HEK293 (cell line): ENCODE results near the gene POMT2.

Source experiments
- CTCF ChIA-PET: fragments of 350-600 bp; formaldehyde crosslinking; extraction: SDS; loops from one replicate; lab custom pipeline; 2021; ENCODE audit warnings: antibody characterized with exemption; lab: Yijun Ruan, JAX
- POLR2A ChIA-PET: fragments of 300-600 bp; formaldehyde crosslinking; extraction: SDS; loops from one replicate; lab custom pipeline; 2020; ENCODE audit warnings: antibody characterized with exemption, inconsistent platforms; lab: Yijun Ruan, JAX
- H3K27ac ChIP-seq: fragments of 200-500 bp; sonication (Bioruptor generic); 2 replicates; pipeline ENCODE4 v1.5.1; 2014; ENCODE audit warnings: low read depth, low read length, control low read depth, inconsistent platforms; ENCODE audit errors: extremely low read depth
- H3K36me3 ChIP-seq, 2 experiments: fragments of 200-500 bp in 1 of 2; sonication (Bioruptor generic) in 1 of 2; 1 replicate in 1 of 2; 2 replicates in 1 of 2; pipeline ENCODE4 v1.5.1; 2014 to 2017; ENCODE audit warnings: inconsistent platforms in 2 of 2, low read length in 2 of 2; ENCODE audit not compliant: control insufficient read depth in 2 of 2, insufficient read depth in 1 of 2
- H3K4me1 ChIP-seq: fragments of 200-500 bp; sonication (Bioruptor generic); 2 replicates; pipeline ENCODE4 v1.5.1; 2014; ENCODE audit warnings: mild to moderate bottlenecking, low read length, inconsistent platforms; ENCODE audit not compliant: control insufficient read depth, insufficient read depth
- H3K4me3 ChIP-seq: 2 replicates; pipeline ENCODE4 v1.5.1; 2011; ENCODE audit warnings: low read depth, mild to moderate bottlenecking, control low read depth, low read length, moderate library complexity
- H3K9me3 ChIP-seq: fragments of 200-500 bp; sonication (Bioruptor generic); 2 replicates; pipeline ENCODE4 v1.5.1; 2014; ENCODE audit warnings: low read depth, low read length, inconsistent platforms; ENCODE audit not compliant: control insufficient read depth, insufficient read depth
- FEZF1 ChIP-seq: fragments of 450-650 bp; formaldehyde crosslinking; IDR thresholded peaks from 2 replicates; pipeline ENCODE4 v1.5.1; 2016; ENCODE audit warnings: missing biosample characterization, missing genetic modification characterization
- GFI1B ChIP-seq: fragments of 450-650 bp; formaldehyde crosslinking; IDR thresholded peaks from 2 replicates; pipeline ENCODE4 v1.5.1; 2016; ENCODE audit warnings: missing biosample characterization, missing genetic modification characterization
- HOXC10 ChIP-seq: sonication (generic); formaldehyde crosslinking; IDR thresholded peaks from 2 replicates; pipeline ENCODE4 v1.8.1; 2023; ENCODE audit warnings: mild to moderate bottlenecking, missing genetic modification reagents
- HOXD13 ChIP-seq: sonication (generic); formaldehyde crosslinking; IDR thresholded peaks from 2 replicates; pipeline ENCODE4 v1.8.0; 2022; ENCODE audit warnings: missing genetic modification reagents, borderline replicate concordance
- MYNN ChIP-seq: fragments of 450-650 bp; formaldehyde crosslinking; IDR thresholded peaks from 2 replicates; pipeline ENCODE4 v1.5.1; 2016; ENCODE audit warnings: missing biosample characterization, missing genetic modification characterization, borderline replicate concordance
- RBAK ChIP-seq: fragments of 450-650 bp; formaldehyde crosslinking; IDR thresholded peaks from 2 replicates; pipeline ENCODE4 v1.5.1; 2016; ENCODE audit warnings: missing biosample characterization, missing genetic modification characterization
- SCRT1 ChIP-seq: fragments of 450-650 bp; formaldehyde crosslinking; IDR thresholded peaks from 2 replicates; pipeline ENCODE4 v1.5.1; 2016; ENCODE audit warnings: missing biosample characterization, missing genetic modification characterization, borderline replicate concordance
- YY2 ChIP-seq: fragments of 450-650 bp; formaldehyde crosslinking; IDR thresholded peaks from 2 replicates; pipeline ENCODE4 v1.5.1; 2016; ENCODE audit warnings: missing biosample characterization, missing genetic modification characterization
- ZFP37 ChIP-seq: fragments of 450-650 bp; formaldehyde crosslinking; IDR thresholded peaks from 2 replicates; pipeline ENCODE4 v1.5.1; 2016; ENCODE audit warnings: missing biosample characterization, missing genetic modification characterization
- ZFP69B ChIP-seq: fragments of 450-650 bp; formaldehyde crosslinking; IDR thresholded peaks from 2 replicates; pipeline ENCODE4 v1.5.1; 2016; ENCODE audit warnings: missing biosample characterization, missing genetic modification characterization
- ZNF138 ChIP-seq: fragments of 450-650 bp; formaldehyde crosslinking; IDR thresholded peaks from 2 replicates; pipeline ENCODE4 v1.5.1; 2016; ENCODE audit warnings: missing biosample characterization, missing genetic modification characterization, borderline replicate concordance
- ZNF239 ChIP-seq: fragments of 450-650 bp; formaldehyde crosslinking; IDR thresholded peaks from 2 replicates; pipeline ENCODE4 v1.5.1; 2016; ENCODE audit warnings: missing biosample characterization, missing genetic modification characterization
- ZNF24 ChIP-seq: fragments of 450-650 bp; formaldehyde crosslinking; IDR thresholded peaks from 2 replicates; pipeline ENCODE4 v1.5.1; 2016; ENCODE audit warnings: missing biosample characterization, missing genetic modification characterization
- ZNF335 ChIP-seq: fragments of 450-650 bp; formaldehyde crosslinking; conservative IDR thresholded peaks from 2 replicates; pipeline ENCODE4 v1.5.1; 2016; ENCODE audit warnings: missing biosample characterization, missing genetic modification characterization
- ZNF350 ChIP-seq: fragments of 450-650 bp; formaldehyde crosslinking; IDR thresholded peaks from 2 replicates; pipeline ENCODE4 v1.5.0; 2017; ENCODE audit warnings: missing biosample characterization, mild to moderate bottlenecking, missing genetic modification characterization
- ZNF560 ChIP-seq: fragments of 450-650 bp; formaldehyde crosslinking; IDR thresholded peaks from 2 replicates; pipeline ENCODE4 v1.5.1; 2017; ENCODE audit warnings: missing biosample characterization, missing genetic modification characterization, borderline replicate concordance
- ZNF629 ChIP-seq: fragments of 450-650 bp; formaldehyde crosslinking; IDR thresholded peaks from 2 replicates; pipeline ENCODE4 v1.5.1; 2017; ENCODE audit warnings: missing biosample characterization, missing genetic modification characterization
- ZNF701 ChIP-seq: fragments of 450-650 bp; formaldehyde crosslinking; IDR thresholded peaks from 2 replicates; pipeline ENCODE4 v1.5.1; 2016; ENCODE audit warnings: missing biosample characterization, missing genetic modification characterization
- ZNF707 ChIP-seq: fragments of 450-650 bp; formaldehyde crosslinking; IDR thresholded peaks from 2 replicates; pipeline ENCODE4 v1.5.1; 2016; ENCODE audit warnings: missing biosample characterization, missing genetic modification characterization
- ZNF776 ChIP-seq: fragments of 450-650 bp; formaldehyde crosslinking; IDR thresholded peaks from 2 replicates; pipeline ENCODE4 v1.5.0; 2017; ENCODE audit warnings: missing biosample characterization, missing genetic modification characterization, borderline replicate concordance
- ZNF777 ChIP-seq: fragments of 450-650 bp; formaldehyde crosslinking; IDR thresholded peaks from 2 replicates; pipeline ENCODE4 v1.5.1; 2017; ENCODE audit warnings: missing biosample characterization, missing genetic modification characterization, borderline replicate concordance
- ZNF792 ChIP-seq: fragments of 450-650 bp; formaldehyde crosslinking; IDR thresholded peaks from 2 replicates; pipeline ENCODE4 v1.5.1; 2016; ENCODE audit warnings: missing biosample characterization, missing genetic modification characterization
- TF ChIP-seq, protein P1 (sequence below): fragments of 450-650 bp; formaldehyde crosslinking; IDR thresholded peaks from 2 replicates; pipeline ENCODE4 v1.5.1; 2016; ENCODE audit warnings: missing biosample characterization, missing genetic modification characterization
- TF ChIP-seq, protein P2 (sequence below): fragments of 450-650 bp; formaldehyde crosslinking; IDR thresholded peaks from 2 replicates; pipeline ENCODE4 v1.5.1; 2016; ENCODE audit warnings: missing biosample characterization, missing genetic modification characterization
- TF ChIP-seq, protein P3 (sequence below): fragments of 450-650 bp; formaldehyde crosslinking; IDR thresholded peaks from 2 replicates; pipeline ENCODE4 v1.5.1; 2016; ENCODE audit warnings: missing biosample characterization, missing genetic modification characterization, low read depth
- TF ChIP-seq, protein P4 (sequence below): fragments of 450-650 bp; formaldehyde crosslinking; IDR thresholded peaks from 2 replicates; pipeline ENCODE4 v1.5.1; 2017; ENCODE audit warnings: missing biosample characterization, missing genetic modification characterization
- TF ChIP-seq, protein P5 (sequence below): fragments of 450-650 bp; formaldehyde crosslinking; IDR thresholded peaks from 2 replicates; pipeline ENCODE4 v1.5.1; 2017; ENCODE audit warnings: missing biosample characterization, missing genetic modification characterization

Gene POMT2

DNA sequence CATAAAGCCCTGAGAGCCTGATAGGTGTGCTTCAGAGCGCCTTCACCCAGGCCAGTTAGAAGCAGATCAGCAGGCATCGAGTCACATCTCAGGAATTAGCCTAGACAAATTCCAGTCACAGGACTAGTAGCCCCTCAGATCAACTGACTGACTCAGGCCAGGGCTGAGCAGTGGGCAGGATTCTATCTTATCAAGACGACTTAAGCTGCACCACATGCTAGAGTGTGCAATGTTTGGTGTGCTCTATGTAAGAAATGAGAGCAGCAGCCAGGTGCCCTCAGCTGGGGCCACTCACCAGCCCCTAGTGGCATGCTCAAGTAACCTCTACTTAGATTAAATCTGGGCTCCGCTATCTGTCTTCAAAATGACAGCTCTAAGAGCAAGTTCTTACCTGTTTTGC is 30.0 kb downstream of the POMT2 start:
- ChIA-PET POLR2A (no interaction called here), CTCF (interaction anchor here (0.6 to 3.5 kb wide), 5 partner anchors 10 to 169 kb away, joined by 3 to 16 read pairs (median 3); no protein-coding TSS in a partner anchor)
- H3K9me3 ChIP-seq, result no peaks in the 10 kb centered on the region
- no peak overlapping the region for H3K27ac ChIP-seq
- TF ChIP-seq, protein P1, sequence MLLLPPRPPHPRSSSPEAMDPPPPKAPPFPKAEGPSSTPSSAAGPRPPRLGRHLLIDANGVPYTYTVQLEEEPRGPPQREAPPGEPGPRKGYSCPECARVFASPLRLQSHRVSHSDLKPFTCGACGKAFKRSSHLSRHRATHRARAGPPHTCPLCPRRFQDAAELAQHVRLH, result no peak
- TF ChIP-seq SCRT1 (no peak), ZNF239 (tag by site-specific recombination) (no peak), HOXD13 (CRISPR knock-in tag) (no peak), ZNF350 (tag by site-specific recombination) (no peak), ZNF560 (tag by site-specific recombination) (no peak), ZNF701 (tag by site-specific recombination) (no peak), ZNF777 (no peak), RBAK (no peak), MYNN (no peak), ZNF792 (tag by site-specific recombination) (no peak), ZFP37 (tag by site-specific recombination) (no peak), HOXC10 (CRISPR knock-in tag) (no peak), ZNF138 (tag by site-specific recombination) (no peak), FEZF1 (tag by site-specific recombination) (no peak), ZNF629 (no peak)
- TF ChIP-seq, protein P2, sequence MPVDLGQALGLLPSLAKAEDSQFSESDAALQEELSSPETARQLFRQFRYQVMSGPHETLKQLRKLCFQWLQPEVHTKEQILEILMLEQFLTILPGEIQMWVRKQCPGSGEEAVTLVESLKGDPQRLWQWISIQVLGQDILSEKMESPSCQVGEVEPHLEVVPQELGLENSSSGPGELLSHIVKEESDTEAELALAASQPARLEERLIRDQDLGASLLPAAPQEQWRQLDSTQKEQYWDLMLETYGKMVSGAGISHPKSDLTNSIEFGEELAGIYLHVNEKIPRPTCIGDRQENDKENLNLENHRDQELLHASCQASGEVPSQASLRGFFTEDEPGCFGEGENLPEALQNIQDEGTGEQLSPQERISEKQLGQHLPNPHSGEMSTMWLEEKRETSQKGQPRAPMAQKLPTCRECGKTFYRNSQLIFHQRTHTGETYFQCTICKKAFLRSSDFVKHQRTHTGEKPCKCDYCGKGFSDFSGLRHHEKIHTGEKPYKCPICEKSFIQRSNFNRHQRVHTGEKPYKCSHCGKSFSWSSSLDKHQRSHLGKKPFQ, result no peak
- TF ChIP-seq, protein P3, sequence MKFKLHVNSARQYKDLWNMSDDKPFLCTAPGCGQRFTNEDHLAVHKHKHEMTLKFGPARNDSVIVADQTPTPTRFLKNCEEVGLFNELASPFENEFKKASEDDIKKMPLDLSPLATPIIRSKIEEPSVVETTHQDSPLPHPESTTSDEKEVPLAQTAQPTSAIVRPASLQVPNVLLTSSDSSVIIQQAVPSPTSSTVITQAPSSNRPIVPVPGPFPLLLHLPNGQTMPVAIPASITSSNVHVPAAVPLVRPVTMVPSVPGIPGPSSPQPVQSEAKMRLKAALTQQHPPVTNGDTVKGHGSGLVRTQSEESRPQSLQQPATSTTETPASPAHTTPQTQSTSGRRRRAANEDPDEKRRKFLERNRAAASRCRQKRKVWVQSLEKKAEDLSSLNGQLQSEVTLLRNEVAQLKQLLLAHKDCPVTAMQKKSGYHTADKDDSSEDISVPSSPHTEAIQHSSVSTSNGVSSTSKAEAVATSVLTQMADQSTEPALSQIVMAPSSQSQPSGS, result no peak
- TF ChIP-seq, protein P4, sequence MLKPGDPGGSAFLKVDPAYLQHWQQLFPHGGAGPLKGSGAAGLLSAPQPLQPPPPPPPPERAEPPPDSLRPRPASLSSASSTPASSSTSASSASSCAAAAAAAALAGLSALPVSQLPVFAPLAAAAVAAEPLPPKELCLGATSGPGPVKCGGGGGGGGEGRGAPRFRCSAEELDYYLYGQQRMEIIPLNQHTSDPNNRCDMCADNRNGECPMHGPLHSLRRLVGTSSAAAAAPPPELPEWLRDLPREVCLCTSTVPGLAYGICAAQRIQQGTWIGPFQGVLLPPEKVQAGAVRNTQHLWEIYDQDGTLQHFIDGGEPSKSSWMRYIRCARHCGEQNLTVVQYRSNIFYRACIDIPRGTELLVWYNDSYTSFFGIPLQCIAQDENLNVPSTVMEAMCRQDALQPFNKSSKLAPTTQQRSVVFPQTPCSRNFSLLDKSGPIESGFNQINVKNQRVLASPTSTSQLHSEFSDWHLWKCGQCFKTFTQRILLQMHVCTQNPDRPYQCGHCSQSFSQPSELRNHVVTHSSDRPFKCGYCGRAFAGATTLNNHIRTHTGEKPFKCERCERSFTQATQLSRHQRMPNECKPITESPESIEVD (tag by site-specific recombination), result no peak
- TF ChIP-seq, all 188 proteins: peak for 0
- Histone ChIP-seq H3K4me1 (no peaks in the 10 kb centered on the region), H3K4me3 (no peak overlapping the region), H3K36me3 (peaks cover 6 to 54% of the 10 kb centered on the region in 2 experiments)

DNA sequence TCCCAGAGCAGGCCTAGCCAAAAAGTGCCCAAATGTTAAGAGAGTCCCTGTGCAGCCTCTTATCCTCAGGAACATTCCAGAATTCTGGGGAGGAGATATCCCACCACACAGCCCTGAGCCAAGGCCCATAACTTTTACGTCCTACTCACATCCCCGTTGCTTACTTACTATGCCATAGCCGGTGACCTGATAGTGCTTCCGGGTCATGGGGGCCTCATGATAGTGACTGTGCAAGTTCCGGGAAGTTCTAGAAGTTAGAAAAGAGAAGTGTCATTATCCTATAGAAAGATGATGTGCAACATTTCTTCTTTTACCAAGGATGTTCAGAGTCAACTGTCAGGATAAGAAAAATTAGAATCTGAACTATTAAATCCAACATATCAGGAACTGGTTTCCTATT is 34.1 kb downstream of the POMT2 start:
- TF ChIP-seq ZNF776 (no peak), ZFP69B (tag by site-specific recombination) (no peak), ZNF335 (tag by site-specific recombination) (no peak), ZNF24 (tag by site-specific recombination) (no peak), YY2 (tag by site-specific recombination) (no peak), GFI1B (tag by site-specific recombination) (no peak), ZNF707 (no peak)
- TF ChIP-seq, protein P5, sequence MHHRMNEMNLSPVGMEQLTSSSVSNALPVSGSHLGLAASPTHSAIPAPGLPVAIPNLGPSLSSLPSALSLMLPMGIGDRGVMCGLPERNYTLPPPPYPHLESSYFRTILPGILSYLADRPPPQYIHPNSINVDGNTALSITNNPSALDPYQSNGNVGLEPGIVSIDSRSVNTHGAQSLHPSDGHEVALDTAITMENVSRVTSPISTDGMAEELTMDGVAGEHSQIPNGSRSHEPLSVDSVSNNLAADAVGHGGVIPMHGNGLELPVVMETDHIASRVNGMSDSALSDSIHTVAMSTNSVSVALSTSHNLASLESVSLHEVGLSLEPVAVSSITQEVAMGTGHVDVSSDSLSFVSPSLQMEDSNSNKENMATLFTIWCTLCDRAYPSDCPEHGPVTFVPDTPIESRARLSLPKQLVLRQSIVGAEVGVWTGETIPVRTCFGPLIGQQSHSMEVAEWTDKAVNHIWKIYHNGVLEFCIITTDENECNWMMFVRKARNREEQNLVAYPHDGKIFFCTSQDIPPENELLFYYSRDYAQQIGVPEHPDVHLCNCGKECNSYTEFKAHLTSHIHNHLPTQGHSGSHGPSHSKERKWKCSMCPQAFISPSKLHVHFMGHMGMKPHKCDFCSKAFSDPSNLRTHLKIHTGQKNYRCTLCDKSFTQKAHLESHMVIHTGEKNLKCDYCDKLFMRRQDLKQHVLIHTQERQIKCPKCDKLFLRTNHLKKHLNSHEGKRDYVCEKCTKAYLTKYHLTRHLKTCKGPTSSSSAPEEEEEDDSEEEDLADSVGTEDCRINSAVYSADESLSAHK (tag by site-specific recombination), result no peak
- no peaks in the 10 kb centered on the region for H3K4me1 ChIP-seq
- no peaks in the 10 kb centered on the region for H3K9me3 ChIP-seq
- H3K36me3 ChIP-seq, result peaks cover 9 to 74% of the 10 kb centered on the region in 2 experiments; a peak in 2 of 3 replicates
- no peak overlapping the region for H3K27ac ChIP-seq
- ChIA-PET POLR2A (no interaction called here), CTCF (no interaction called here)
- H3K4me3 ChIP-seq, result no peak overlapping the region
